Neural cell (in vitro differentiated cells): ENCODE measurements around the gene JPH2.

Source experiments
- EP300 ChIP-seq: fragments of 450-650 bp; conservative IDR thresholded peaks from 2 replicates; pipeline ENCODE4 v1.6.1; 2014; ENCODE audit warnings: antibody characterized with exemption, mild to moderate bottlenecking, moderate library complexity; ENCODE audit not compliant: poor library complexity, severe bottlenecking
- EZH2 ChIP-seq: fragments of 200-600, 300-800 bp; shearing (Covaris generic), sonication (generic); IDR thresholded peaks from 2 replicates; pipeline ENCODE4 v1.6.1; 2014; ENCODE audit warnings: antibody characterized with exemption, low read length, borderline replicate concordance, mild to moderate bottlenecking; ENCODE audit not compliant: insufficient read depth, poor library complexity, severe bottlenecking
- MXI1 ChIP-seq: fragments of 450-650 bp; conservative IDR thresholded peaks from 2 replicates; pipeline ENCODE4 v1.6.1; 2014; ENCODE audit warnings: antibody characterized with exemption, mild to moderate bottlenecking; ENCODE audit not compliant: poor library complexity, severe bottlenecking
- POLR2AphosphoS5 ChIP-seq: IDR thresholded peaks from 2 replicates; pipeline ENCODE4 v1.6.1; 2012
- RAD21 ChIP-seq: fragments of 450-650 bp; conservative IDR thresholded peaks from 2 replicates; pipeline ENCODE4 v1.6.1; 2014; ENCODE audit warnings: antibody characterized with exemption, mild to moderate bottlenecking, moderate library complexity
- SMC3 ChIP-seq: fragments of 450-650 bp; conservative IDR thresholded peaks from 2 replicates; pipeline ENCODE4 v1.6.1; 2014; ENCODE audit warnings: antibody characterized with exemption, mild to moderate bottlenecking, moderate library complexity; ENCODE audit not compliant: poor library complexity
- TAF1 ChIP-seq: IDR thresholded peaks from 2 replicates; pipeline ENCODE4 v1.6.1; 2012; ENCODE audit warnings: low read depth
- TF ChIP-seq, protein P1 (sequence below): fragments of 450-650 bp; IDR thresholded peaks from 2 replicates; pipeline ENCODE4 v1.5.1; 2014; ENCODE audit warnings: antibody characterized with exemption, mild to moderate bottlenecking, moderate library complexity; ENCODE audit not compliant: poor library complexity, severe bottlenecking
- TF ChIP-seq, protein P2 (sequence below): IDR thresholded peaks from 2 replicates; pipeline ENCODE4 v1.6.1; 2012; ENCODE audit warnings: borderline replicate concordance

DNA sequence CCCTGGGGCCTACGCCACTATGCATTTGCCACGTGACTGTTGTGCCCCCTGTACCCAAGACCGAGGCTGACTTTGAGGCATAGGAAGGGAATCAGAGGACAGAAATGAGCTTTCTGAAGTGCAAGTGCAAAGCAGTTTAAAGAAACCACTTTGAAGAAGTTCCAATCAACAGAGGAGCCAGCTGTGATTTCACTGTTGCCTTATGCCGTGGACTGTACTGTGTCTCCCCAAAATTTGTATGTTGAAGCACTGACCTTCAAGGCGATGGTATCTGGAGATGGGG lies 111.1 kb downstream of the JPH2 start:
- TF ChIP-seq, protein P1, sequence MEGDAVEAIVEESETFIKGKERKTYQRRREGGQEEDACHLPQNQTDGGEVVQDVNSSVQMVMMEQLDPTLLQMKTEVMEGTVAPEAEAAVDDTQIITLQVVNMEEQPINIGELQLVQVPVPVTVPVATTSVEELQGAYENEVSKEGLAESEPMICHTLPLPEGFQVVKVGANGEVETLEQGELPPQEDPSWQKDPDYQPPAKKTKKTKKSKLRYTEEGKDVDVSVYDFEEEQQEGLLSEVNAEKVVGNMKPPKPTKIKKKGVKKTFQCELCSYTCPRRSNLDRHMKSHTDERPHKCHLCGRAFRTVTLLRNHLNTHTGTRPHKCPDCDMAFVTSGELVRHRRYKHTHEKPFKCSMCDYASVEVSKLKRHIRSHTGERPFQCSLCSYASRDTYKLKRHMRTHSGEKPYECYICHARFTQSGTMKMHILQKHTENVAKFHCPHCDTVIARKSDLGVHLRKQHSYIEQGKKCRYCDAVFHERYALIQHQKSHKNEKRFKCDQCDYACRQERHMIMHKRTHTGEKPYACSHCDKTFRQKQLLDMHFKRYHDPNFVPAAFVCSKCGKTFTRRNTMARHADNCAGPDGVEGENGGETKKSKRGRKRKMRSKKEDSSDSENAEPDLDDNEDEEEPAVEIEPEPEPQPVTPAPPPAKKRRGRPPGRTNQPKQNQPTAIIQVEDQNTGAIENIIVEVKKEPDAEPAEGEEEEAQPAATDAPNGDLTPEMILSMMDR, result no peak
- no peak for TF ChIP-seq EP300
- TF ChIP-seq, protein P2, sequence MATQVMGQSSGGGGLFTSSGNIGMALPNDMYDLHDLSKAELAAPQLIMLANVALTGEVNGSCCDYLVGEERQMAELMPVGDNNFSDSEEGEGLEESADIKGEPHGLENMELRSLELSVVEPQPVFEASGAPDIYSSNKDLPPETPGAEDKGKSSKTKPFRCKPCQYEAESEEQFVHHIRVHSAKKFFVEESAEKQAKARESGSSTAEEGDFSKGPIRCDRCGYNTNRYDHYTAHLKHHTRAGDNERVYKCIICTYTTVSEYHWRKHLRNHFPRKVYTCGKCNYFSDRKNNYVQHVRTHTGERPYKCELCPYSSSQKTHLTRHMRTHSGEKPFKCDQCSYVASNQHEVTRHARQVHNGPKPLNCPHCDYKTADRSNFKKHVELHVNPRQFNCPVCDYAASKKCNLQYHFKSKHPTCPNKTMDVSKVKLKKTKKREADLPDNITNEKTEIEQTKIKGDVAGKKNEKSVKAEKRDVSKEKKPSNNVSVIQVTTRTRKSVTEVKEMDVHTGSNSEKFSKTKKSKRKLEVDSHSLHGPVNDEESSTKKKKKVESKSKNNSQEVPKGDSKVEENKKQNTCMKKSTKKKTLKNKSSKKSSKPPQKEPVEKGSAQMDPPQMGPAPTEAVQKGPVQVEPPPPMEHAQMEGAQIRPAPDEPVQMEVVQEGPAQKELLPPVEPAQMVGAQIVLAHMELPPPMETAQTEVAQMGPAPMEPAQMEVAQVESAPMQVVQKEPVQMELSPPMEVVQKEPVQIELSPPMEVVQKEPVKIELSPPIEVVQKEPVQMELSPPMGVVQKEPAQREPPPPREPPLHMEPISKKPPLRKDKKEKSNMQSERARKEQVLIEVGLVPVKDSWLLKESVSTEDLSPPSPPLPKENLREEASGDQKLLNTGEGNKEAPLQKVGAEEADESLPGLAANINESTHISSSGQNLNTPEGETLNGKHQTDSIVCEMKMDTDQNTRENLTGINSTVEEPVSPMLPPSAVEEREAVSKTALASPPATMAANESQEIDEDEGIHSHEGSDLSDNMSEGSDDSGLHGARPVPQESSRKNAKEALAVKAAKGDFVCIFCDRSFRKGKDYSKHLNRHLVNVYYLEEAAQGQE, result no peak
- TF ChIP-seq POLR2AphosphoS5, result no peak
- no peak for TF ChIP-seq EZH2
- no peak for TF ChIP-seq MXI1
- TF ChIP-seq SMC3, result no peak
- no peak for TF ChIP-seq RAD21
- no peak for TF ChIP-seq TAF1
